AG09309 (cell line): ENCODE data around the gene CAMKK2.

ENCODE experiments used
- DNase-seq: peaks from one replicate; pipeline ENCODE4 v3.0.0-alpha.2; 2010; ENCODE audit warnings: low read depth
- H3K4me3 ChIP-seq: 2 replicates; pipeline ENCODE4 v1.5.1; 2011; ENCODE audit warnings: mild to moderate bottlenecking, low read depth, low read length, moderate library complexity; ENCODE audit not compliant: control insufficient read depth
- CTCF ChIP-seq: IDR thresholded peaks from 2 replicates; pipeline ENCODE4 v1.5.1; 2011; ENCODE audit warnings: mild to moderate bottlenecking, low read depth, low read length, inconsistent platforms; ENCODE audit not compliant: insufficient read depth, control insufficient read depth; ENCODE audit errors: missing control alignments

CAMKK2 gene

GRCh38 chr12:121248622-121249021 lies 47.9 kb downstream of the CAMKK2 start:
- DNase-seq: no peak
- no peak for TF ChIP-seq CTCF
- no peak overlapping the region for H3K4me3 ChIP-seq

GRCh38 chr12:121246893-121247557 lies 49.5 kb downstream of the CAMKK2 start:
- no peak for TF ChIP-seq CTCF

GRCh38 chr12:121245951-121246350 lies 50.6 kb downstream of the CAMKK2 start:
- no peak for DNase-seq
- no peak overlapping the region for H3K4me3 ChIP-seq
- no peak for TF ChIP-seq CTCF

More at GRCh38 chr12:121246893-121247557, 49.5 kb downstream of the CAMKK2 start:
- DNase-seq: no peak
- no peak overlapping the region for H3K4me3 ChIP-seq

GRCh38 chr12:121245031-121245430 lies 51.5 kb downstream of the CAMKK2 start:
- no peak for DNase-seq
- no peak for TF ChIP-seq CTCF
- H3K4me3 ChIP-seq: no peak overlapping the region

- no peak for TF ChIP-seq CTCF
- no peak for DNase-seq
These were observed 55.1 kb downstream of the CAMKK2 start for GRCh38 chr12:121241156-121241970.

GRCh38 chr12:121240484-121241101 lies 55.9 kb downstream of the CAMKK2 start:
- no peak overlapping the region for H3K4me3 ChIP-seq
- TF ChIP-seq CTCF: no peak
- DNase-seq: no peak

More at GRCh38 chr12:121241156-121241970, 55.1 kb downstream of the CAMKK2 start:
- H3K4me3 ChIP-seq: no peak overlapping the region
